GM12865 (cell line): ENCODE measurements around the gene KIFC3.

Experiments used
- DNase-seq: peaks from one replicate; pipeline ENCODE4 v3.0.0; 2010; ENCODE audit warnings: low read depth
- H3K4me3 ChIP-seq: 2 replicates; pipeline ENCODE4 v1.5.1; 2011; ENCODE audit warnings: mild to moderate bottlenecking, low read depth, low read length, control low read depth
- TF ChIP-seq, protein P1 (sequence below): IDR thresholded peaks from 2 replicates; pipeline ENCODE4 v1.5.1; 2011; ENCODE audit warnings: low read length, control low read depth, low read depth, inconsistent platforms; ENCODE audit not compliant: insufficient read depth; ENCODE audit errors: missing control alignments

The KIFC3 gene

GRCh38 chr16:57824888-57825287, 22.6 kb upstream of the KIFC3 start:
- no peak for DNase-seq
- TF ChIP-seq, protein P1, sequence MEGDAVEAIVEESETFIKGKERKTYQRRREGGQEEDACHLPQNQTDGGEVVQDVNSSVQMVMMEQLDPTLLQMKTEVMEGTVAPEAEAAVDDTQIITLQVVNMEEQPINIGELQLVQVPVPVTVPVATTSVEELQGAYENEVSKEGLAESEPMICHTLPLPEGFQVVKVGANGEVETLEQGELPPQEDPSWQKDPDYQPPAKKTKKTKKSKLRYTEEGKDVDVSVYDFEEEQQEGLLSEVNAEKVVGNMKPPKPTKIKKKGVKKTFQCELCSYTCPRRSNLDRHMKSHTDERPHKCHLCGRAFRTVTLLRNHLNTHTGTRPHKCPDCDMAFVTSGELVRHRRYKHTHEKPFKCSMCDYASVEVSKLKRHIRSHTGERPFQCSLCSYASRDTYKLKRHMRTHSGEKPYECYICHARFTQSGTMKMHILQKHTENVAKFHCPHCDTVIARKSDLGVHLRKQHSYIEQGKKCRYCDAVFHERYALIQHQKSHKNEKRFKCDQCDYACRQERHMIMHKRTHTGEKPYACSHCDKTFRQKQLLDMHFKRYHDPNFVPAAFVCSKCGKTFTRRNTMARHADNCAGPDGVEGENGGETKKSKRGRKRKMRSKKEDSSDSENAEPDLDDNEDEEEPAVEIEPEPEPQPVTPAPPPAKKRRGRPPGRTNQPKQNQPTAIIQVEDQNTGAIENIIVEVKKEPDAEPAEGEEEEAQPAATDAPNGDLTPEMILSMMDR = no peak
- H3K4me3 ChIP-seq = no peak overlapping the region

DNA sequence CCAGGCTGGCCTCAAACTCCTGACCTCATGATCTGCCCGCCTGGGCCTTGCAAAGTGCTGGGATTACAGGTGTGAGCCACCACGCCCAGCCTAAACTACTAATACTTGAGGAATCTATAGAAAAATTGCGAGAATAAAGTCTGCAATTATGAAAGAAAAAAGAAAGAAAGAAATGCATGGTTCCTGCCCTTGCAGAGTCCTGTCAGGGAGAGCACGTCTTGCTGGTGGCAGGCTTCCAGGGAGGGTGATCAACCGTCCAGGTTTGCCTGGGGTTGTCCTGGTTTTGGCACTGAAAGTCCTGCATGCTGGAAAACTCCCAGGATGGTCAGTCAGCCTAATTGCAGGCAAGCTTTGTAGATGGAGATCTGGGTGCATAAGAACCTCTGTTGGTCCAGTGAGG, 21.5 kb upstream of the KIFC3 start:
- TF ChIP-seq, protein P1 = no peak

GRCh38 chr16:57822856-57823255, 20.6 kb upstream of the KIFC3 start:
- DNase-seq = no peak
- no peak overlapping the region for H3K4me3 ChIP-seq
- TF ChIP-seq, protein P1 = no peak

More for the DNA sequence above, 21.5 kb upstream of the KIFC3 start:
- DNase-seq = no peak
- no peak overlapping the region for H3K4me3 ChIP-seq

GRCh38 chr16:57822018-57822553, 19.8 kb upstream of the KIFC3 start:
- TF ChIP-seq, protein P1 = no peak
- H3K4me3 ChIP-seq = no peak overlapping the region
- DNase-seq = no peak

- H3K4me3 ChIP-seq = no peak overlapping the region
- TF ChIP-seq, protein P1 = no peak
- DNase-seq = no peak
Observed at GRCh38 chr16:57821149-57821971, 19.1 kb upstream of the KIFC3 start.

DNA sequence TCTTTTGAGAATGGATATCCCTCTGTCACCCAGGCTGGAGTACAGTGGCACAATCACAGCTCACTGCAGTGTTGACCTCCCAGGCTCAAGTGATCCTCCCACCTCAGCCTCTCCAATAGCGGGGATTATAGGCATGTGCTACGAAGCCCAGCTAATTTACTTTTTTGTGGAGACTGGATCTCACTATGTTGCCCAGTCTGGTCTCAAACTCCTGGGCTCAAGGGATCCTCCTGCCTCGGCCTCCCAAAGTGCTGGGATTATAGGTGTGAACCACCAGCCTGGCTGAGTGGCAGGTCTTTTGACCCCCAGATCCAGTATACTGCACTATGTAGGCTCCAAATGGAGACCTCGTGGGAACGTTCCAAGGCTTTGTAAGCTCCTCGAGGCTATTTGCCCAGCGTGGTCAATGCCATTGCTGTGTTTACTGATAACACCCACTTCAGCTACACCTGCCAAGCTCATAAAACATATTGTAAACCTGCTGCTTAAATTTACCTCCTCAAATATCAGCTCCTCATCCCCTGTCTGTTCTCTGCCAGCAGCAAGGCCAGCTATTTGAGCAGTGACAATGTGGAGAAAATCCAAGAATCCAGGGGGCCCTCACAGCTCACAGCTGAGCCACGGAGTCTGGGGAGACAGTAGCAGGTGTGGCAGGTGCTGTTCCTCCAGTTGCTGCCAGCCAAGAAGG, 16.2 kb upstream of the KIFC3 start:
- TF ChIP-seq, protein P1 = no peak
- no peak overlapping the region for H3K4me3 ChIP-seq
- no peak for DNase-seq

GRCh38 chr16:57817680-57818079, 15.4 kb upstream of the KIFC3 start:
- no peak overlapping the region for H3K4me3 ChIP-seq
- no peak for DNase-seq
- TF ChIP-seq, protein P1 = no peak
